Keratinocyte (primary cell): ENCODE data around the gene HDAC7. TPM values are rescaled to one million over a fixed set of nuclear protein-coding genes. Genes with fewer than 3 reads are reported as not detected.

ENCODE experiments used
- DNase-seq: peaks from one replicate; pipeline ENCODE4 v3.0.0-alpha.2; 2011; ENCODE audit warnings: low read depth, missing footprints, low spot score
- FAIRE-seq: peaks from 2 replicates; lab custom pipeline; 2011; peaks lifted over from hg19 to GRCh38; lab: Jason Lieb, UNC
- H2AFZ ChIP-seq: 2 replicates; pipeline ENCODE4 v1.6.0; 2012; ENCODE audit warnings: low read length, control low read depth, inconsistent platforms; ENCODE audit not compliant: control insufficient read depth
- H3K27ac ChIP-seq: 2 replicates; pipeline ENCODE4 v1.5.1; 2011; ENCODE audit warnings: low read length; ENCODE audit not compliant: control insufficient read depth, insufficient read depth
- H3K27me3 ChIP-seq: 3 replicates; pipeline ENCODE4 v1.6.0; 2011; ENCODE audit warnings: low read length; ENCODE audit not compliant: control insufficient read depth, insufficient read depth; ENCODE audit errors: extremely low read depth
- H3K36me3 ChIP-seq, 2 experiments: 2 replicates in 1 of 2; 3 replicates in 1 of 2; pipeline ENCODE4 v1.5.1; 2011; ENCODE audit warnings: low read length in 2 of 2, mild to moderate bottlenecking in 1 of 2; ENCODE audit not compliant: control insufficient read depth in 2 of 2, insufficient read depth in 2 of 2; ENCODE audit errors: extremely low read depth in 1 of 2
- H3K4me1 ChIP-seq: 3 replicates; pipeline ENCODE4 v1.5.1; 2011; ENCODE audit warnings: low read length; ENCODE audit not compliant: control insufficient read depth, insufficient read depth; ENCODE audit errors: extremely low read depth
- H3K4me2 ChIP-seq: 3 replicates; pipeline ENCODE4 v1.6.0; 2011; ENCODE audit warnings: low read depth, low read length; ENCODE audit not compliant: control insufficient read depth, insufficient read depth; ENCODE audit errors: extremely low read depth
- H3K4me3 ChIP-seq, 3 experiments: fragments of 200-600 bp in 1 of 3; sonication (generic) in 1 of 3; 2 replicates in 2 of 3; 3 replicates in 1 of 3; pipeline ENCODE4 v1.5.1; 2011 to 2016; ENCODE audit warnings: low read length in 3 of 3, mild to moderate bottlenecking in 3 of 3, control low read depth in 2 of 3, inconsistent platforms in 1 of 3, low read depth in 1 of 3, mixed read lengths in 1 of 3, mixed run types in 1 of 3, moderate library complexity in 1 of 3; ENCODE audit not compliant: control insufficient read depth in 2 of 3, insufficient read depth in 2 of 3; ENCODE audit errors: extremely low read depth in 1 of 3
- H3K79me2 ChIP-seq: 2 replicates; pipeline ENCODE4 v1.6.0; 2012; ENCODE audit warnings: low read length; ENCODE audit not compliant: control insufficient read depth, insufficient read depth
- H3K9ac ChIP-seq: 3 replicates; pipeline ENCODE4 v1.6.0; 2011; ENCODE audit warnings: low read length; ENCODE audit not compliant: control insufficient read depth, insufficient read depth; ENCODE audit errors: extremely low read depth
- H3K9me1 ChIP-seq: 3 replicates; pipeline ENCODE4 v1.6.0; 2011; ENCODE audit warnings: low read length; ENCODE audit not compliant: control insufficient read depth, insufficient read depth; ENCODE audit errors: extremely low read depth
- H3K9me3 ChIP-seq: 2 replicates; pipeline ENCODE4 v1.5.1; 2012; ENCODE audit warnings: low read depth, low read length; ENCODE audit not compliant: control insufficient read depth
- H4K20me1 ChIP-seq: 3 replicates; pipeline ENCODE4 v1.6.0; 2011; ENCODE audit warnings: low read length; ENCODE audit not compliant: control insufficient read depth, insufficient read depth; ENCODE audit errors: extremely low read depth
- CTCF ChIP-seq, 3 experiments: IDR thresholded peaks in 1 of 3; conservative IDR thresholded peaks in 1 of 3; optimal IDR thresholded peaks in 1 of 3; 2 replicates in 2 of 3; 3 replicates in 1 of 3; pipeline versions ENCODE3 to v1.5.1; 2011; ENCODE audit warnings: low read length in 3 of 3, mild to moderate bottlenecking in 3 of 3, moderate library complexity in 2 of 3, control low read depth in 1 of 3, inconsistent platforms in 1 of 3; ENCODE audit not compliant: insufficient read depth in 2 of 3; ENCODE audit errors: extremely low read depth in 1 of 3
- EZH2 ChIP-seq: IDR thresholded peaks from one replicate; pipeline ENCODE4 v1.6.1; 2012; ENCODE audit warnings: inconsistent platforms, mild to moderate bottlenecking, low read length, moderate library complexity
- dilution Hi-C: fragments of 300-500 bp; cut with MboI; formaldehyde crosslinking; loops from one replicate; pipeline ENCODE4 v1.7.0; 2020; ENCODE audit warnings: low sequenced_read_pairs; ENCODE audit not compliant: extremely low pct_ligation_motif_present
- polyA plus RNA-seq, 5 experiments: library from polyadenylated mRNA; depleted of rRNA in 3 of 5; stranded (reverse) in 3 of 5; stranded (forward) in 1 of 5; unstranded in 1 of 5; fragments of >200 nt; gene quantifications; 1 replicate in 1 of 5; 2 replicates in 3 of 5; 3 replicates in 1 of 5; pipeline versions ENCODE4 v1.2.1 to v1.2.3, GENCODE V29; 2011 to 2012; ENCODE audit warnings: missing spikeins in 2 of 5, low read depth in 1 of 5, low replicate concordance in 1 of 5

The HDAC7 gene
- polyA plus RNA-seq, 1 donor (not counting 4 experiments of a cell fraction or from before 2014, with no cell fraction given), result 17.0 TPM

- dilution Hi-C loops, result no loop called here
- no peaks in the 10 kb centered on the region for H3K36me3 ChIP-seq
- no peaks in the 10 kb centered on the region for H3K27me3 ChIP-seq
- no peak for DNase-seq
- H3K4me1 ChIP-seq, result peaks cover 60% of the 10 kb centered on the region
- FAIRE-seq, result peak; percentile 68
- H3K4me2 ChIP-seq, result peak overlapping the region; percentile 7
- no peaks in the 10 kb centered on the region for H4K20me1 ChIP-seq
- no peak overlapping the region for H3K27ac ChIP-seq
- no peaks in the 10 kb centered on the region for H3K9me3 ChIP-seq
- H3K79me2 ChIP-seq, result peaks cover 7% of the 10 kb centered on the region
- no peaks in the 10 kb centered on the region for H3K9me1 ChIP-seq
- no peak for TF ChIP-seq CTCF (optimal IDR thresholded peaks at IDR 0.05 in 1 of 3, IDR thresholded peaks at IDR 0.05 in 1 of 3, conservative IDR thresholded peaks at IDR 0.05 in 1 of 3; ENCODE audit: extremely low read depth in 1 of 3, insufficient read depth in 2 of 3, low read length in 3 of 3)
- no peak for TF ChIP-seq EZH2
- H3K9ac ChIP-seq, result no peak overlapping the region
- no peak overlapping the region for H3K4me3 ChIP-seq
- H2AFZ ChIP-seq, result no peak overlapping the region
Observed at GRCh38 chr12:47769234-47770085, 50.2 kb downstream of the HDAC7 start.

GRCh38 chr12:47768323-47768811, 51.3 kb downstream of the HDAC7 start:
- dilution Hi-C loops, result no loop called here
- Histone ChIP-seq H3K4me1 (peaks cover 67% of the 10 kb centered on the region), H3K9me1 (no peaks in the 10 kb centered on the region), H3K27me3 (no peaks in the 10 kb centered on the region), H3K27ac (peak overlapping the region; percentile 41), H3K9me3 (no peaks in the 10 kb centered on the region), H2AFZ (no peak overlapping the region), H3K79me2 (no peaks in the 10 kb centered on the region), H3K9ac (no peak overlapping the region), H3K36me3 (no peaks in the 10 kb centered on the region), H3K4me3 (no peak overlapping the region), H3K4me2 (peak overlapping the region; percentile 66), H4K20me1 (no peaks in the 10 kb centered on the region)
- peak; percentile 98 for FAIRE-seq
- peak; percentile 75 for DNase-seq
- TF ChIP-seq EZH2, result no peak
- no peak for TF ChIP-seq CTCF (optimal IDR thresholded peaks at IDR 0.05 in 1 of 3, IDR thresholded peaks at IDR 0.05 in 1 of 3, conservative IDR thresholded peaks at IDR 0.05 in 1 of 3; ENCODE audit: extremely low read depth in 1 of 3, insufficient read depth in 2 of 3, low read length in 3 of 3)
